IMR-90 (cell line): ENCODE data around the gene GRID1. TPM values are rescaled to one million over a fixed set of nuclear protein-coding genes. Genes with fewer than 3 reads are reported as not detected.

Experiments used
- ATAC-seq: fragments of 200-7000 bp; cut with Tn5 transposase; 2 replicates; pipeline ENCODE4 v1.9.1; 2020; ENCODE audit warnings: low read depth, mild to moderate bottlenecking, moderate library complexity
- BruUV-seq: library from RNA; stranded (reverse); fragments of 400-500 nt; replicated peaks from 2 replicates; lab custom pipeline; 2021; lab: Mats Ljungman, UMichigan
- CTCF ChIA-PET: fragments of 300-600 bp; formaldehyde crosslinking; extraction: SDS; loops from one replicate; lab custom pipeline; 2021; ENCODE audit warnings: antibody characterized with exemption; lab: Yijun Ruan, JAX
- POLR2A ChIA-PET: fragments of 300-600 bp; sonication (Branson Sonifier 250); formaldehyde crosslinking; loops from one replicate; lab custom pipeline; 2022; ENCODE audit warnings: antibody characterized with exemption; ENCODE audit not compliant: unreplicated experiment; lab: Charles Lee
- DNase-seq: peaks from one replicate; pipeline ENCODE4 v3.0.0; 2013
- H2AFZ ChIP-seq: replicated peaks from 2 replicates; pipeline ENCODE3; 2013; ENCODE audit warnings: low read length, mild to moderate bottlenecking; ENCODE audit not compliant: poor library complexity
- H2AK5ac ChIP-seq: 2 replicates; pipeline ENCODE4 v1.6.1; 2013; ENCODE audit warnings: low read depth, low read length, inconsistent platforms
- H2AK9ac ChIP-seq: replicated peaks from 2 replicates; pipeline ENCODE3; 2013; ENCODE audit warnings: mild to moderate bottlenecking, low read depth, low read length, moderate library complexity; ENCODE audit not compliant: poor library complexity
- H2BK120ac ChIP-seq: 2 replicates; pipeline ENCODE4 v1.6.1; 2013; ENCODE audit warnings: low read depth, low read length, inconsistent platforms
- H2BK15ac ChIP-seq: 3 replicates; pipeline ENCODE4 v1.6.1; 2013; ENCODE audit warnings: low read depth, low read length, inconsistent platforms
- H2BK20ac ChIP-seq: 2 replicates; pipeline ENCODE4 v1.6.1; 2013; ENCODE audit warnings: low read depth, mild to moderate bottlenecking, inconsistent platforms, low read length, moderate library complexity
- H2BK5ac ChIP-seq: 2 replicates; pipeline ENCODE4 v1.6.1; 2013; ENCODE audit warnings: mild to moderate bottlenecking, low read depth, low read length, inconsistent platforms; ENCODE audit not compliant: poor library complexity, severe bottlenecking
- H3K14ac ChIP-seq: replicated peaks from 2 replicates; pipeline ENCODE4 v1.6.1; 2013; ENCODE audit warnings: low read depth, low read length, inconsistent platforms
- H3K18ac ChIP-seq: 2 replicates; pipeline ENCODE4 v1.6.1; 2013; ENCODE audit warnings: low read depth, low read length, control low read depth
- H3K23ac ChIP-seq: 2 replicates; pipeline ENCODE4 v1.6.1; 2013; ENCODE audit warnings: low read depth, low read length, inconsistent platforms
- H3K27ac ChIP-seq: 2 replicates; pipeline ENCODE4 v1.5.1; 2013; ENCODE audit warnings: mild to moderate bottlenecking, control low read depth, low read length; ENCODE audit not compliant: insufficient read depth
- H3K27me3 ChIP-seq: 2 replicates; pipeline ENCODE4 v1.6.1; 2013; ENCODE audit warnings: low read length; ENCODE audit not compliant: control insufficient read depth, insufficient read depth
- H3K36me3 ChIP-seq: 2 replicates; pipeline ENCODE4 v1.6.1; 2013; ENCODE audit warnings: low read length, mixed read lengths; ENCODE audit not compliant: control insufficient read depth, insufficient read depth
- H3K4ac ChIP-seq: 2 replicates; pipeline ENCODE4 v1.6.1; 2013; ENCODE audit warnings: low read depth, low read length, inconsistent platforms
- H3K4me1 ChIP-seq: 2 replicates; pipeline ENCODE4 v1.6.1; 2013; ENCODE audit warnings: low read length, mixed read lengths; ENCODE audit not compliant: control insufficient read depth, insufficient read depth
- H3K4me2 ChIP-seq: 2 replicates; pipeline ENCODE4 v1.6.1; 2013; ENCODE audit warnings: low read depth, mild to moderate bottlenecking, control low read depth, low read length, moderate library complexity
- H3K4me3 ChIP-seq: 2 replicates; pipeline ENCODE4 v1.5.1; 2013; ENCODE audit warnings: low read depth, mild to moderate bottlenecking, control low read depth, low read length, moderate library complexity; ENCODE audit not compliant: insufficient read depth
- H3K56ac ChIP-seq: 2 replicates; pipeline ENCODE4 v1.6.1; 2013; ENCODE audit warnings: low read length, inconsistent platforms; ENCODE audit not compliant: insufficient read depth; ENCODE audit errors: extremely low read depth
- H3K79me1 ChIP-seq, 2 experiments: 2 replicates each; pipeline ENCODE4 v1.6.1; 2013; ENCODE audit warnings: low read length in 2 of 2, inconsistent platforms in 1 of 2, low read depth in 1 of 2
- H3K9ac ChIP-seq: 2 replicates; pipeline ENCODE4 v1.6.1; 2013; ENCODE audit warnings: low read depth, low read length, control low read depth
- H3K9me1 ChIP-seq: 2 replicates; pipeline ENCODE4 v1.6.1; 2013; ENCODE audit warnings: low read length, inconsistent platforms; ENCODE audit not compliant: insufficient read depth
- H3K9me3 ChIP-seq: 2 replicates; pipeline ENCODE4 v1.6.1; 2013; ENCODE audit warnings: low read length; ENCODE audit not compliant: control insufficient read depth, insufficient read depth
- H4K20me1 ChIP-seq: 2 replicates; pipeline ENCODE4 v1.6.1; 2013; ENCODE audit warnings: low read length, inconsistent platforms; ENCODE audit not compliant: insufficient read depth
- H4K5ac ChIP-seq: 2 replicates; pipeline ENCODE4 v1.6.1; 2013; ENCODE audit warnings: mild to moderate bottlenecking, low read depth, low read length, control low read depth
- H4K8ac ChIP-seq, 2 experiments: 2 replicates each; pipeline ENCODE4 v1.6.1; 2013; ENCODE audit warnings: low read depth in 2 of 2, low read length in 2 of 2, control low read depth in 1 of 2, inconsistent platforms in 1 of 2
- H4K91ac ChIP-seq: 2 replicates; pipeline ENCODE4 v1.6.1; 2013; ENCODE audit warnings: low read depth, low read length, inconsistent platforms; ENCODE audit not compliant: insufficient read depth
- BHLHE40 ChIP-seq: fragments of 150-350 bp; IDR thresholded peaks from 2 replicates; pipeline ENCODE4 v1.6.1; 2016; ENCODE audit warnings: mild to moderate bottlenecking, low read depth, low read length
- CEBPB ChIP-seq: IDR thresholded peaks from 2 replicates; pipeline ENCODE4 v1.6.1; 2012; ENCODE audit warnings: low read depth, low read length, improper control_type of control experiment
- CHD1 ChIP-seq: IDR thresholded peaks from 2 replicates; pipeline ENCODE4 v1.6.1; 2012; ENCODE audit warnings: low read depth, low read length, improper control_type of control experiment
- CTCF ChIP-seq: conservative IDR thresholded peaks from 2 replicates; pipeline ENCODE4 v1.5.1; 2012; ENCODE audit warnings: mild to moderate bottlenecking, low read depth, low read length, improper control_type of control experiment
- ELK1 ChIP-seq: fragments of 150-350 bp; IDR thresholded peaks from 2 replicates; pipeline ENCODE4 v1.6.1; 2016; ENCODE audit warnings: low read depth, mild to moderate bottlenecking, low read length, moderate library complexity, borderline replicate concordance
- FOS ChIP-seq: fragments of 150-350 bp; IDR thresholded peaks from 2 replicates; pipeline ENCODE4 v1.6.1; 2016; ENCODE audit warnings: low read depth, low read length
- MAFK ChIP-seq: IDR thresholded peaks from 2 replicates; pipeline ENCODE4 v1.6.1; 2012; ENCODE audit warnings: low read depth, low read length, improper control_type of control experiment
- MAZ ChIP-seq: IDR thresholded peaks from 2 replicates; pipeline ENCODE4 v1.6.1; 2012; ENCODE audit warnings: low read depth, mild to moderate bottlenecking, low read length, improper control_type of control experiment, moderate library complexity, borderline replicate concordance
- MXI1 ChIP-seq: IDR thresholded peaks from 2 replicates; pipeline ENCODE4 v1.6.1; 2012; ENCODE audit warnings: low read depth, mild to moderate bottlenecking, low read length, moderate library complexity, borderline replicate concordance
- NFE2L2 ChIP-seq: fragments of 150-350 bp; IDR thresholded peaks from 2 replicates; pipeline ENCODE4 v1.6.1; 2016; ENCODE audit warnings: low read depth, mild to moderate bottlenecking, low read length
- POLR2A ChIP-seq: IDR thresholded peaks from 2 replicates; pipeline ENCODE4 v1.6.1; 2012; ENCODE audit warnings: mild to moderate bottlenecking, low read depth, low read length
- RAD21 ChIP-seq: IDR thresholded peaks from 2 replicates; pipeline ENCODE4 v1.6.1; 2012; ENCODE audit warnings: low read length, improper control_type of control experiment
- RCOR1 ChIP-seq: IDR thresholded peaks from 2 replicates; pipeline ENCODE4 v1.6.1; 2012; ENCODE audit warnings: mild to moderate bottlenecking, low read length, improper control_type of control experiment; ENCODE audit not compliant: insufficient replicate concordance
- RFX5 ChIP-seq: IDR thresholded peaks from 2 replicates; pipeline ENCODE4 v1.8.0; 2012; ENCODE audit warnings: low read depth, mild to moderate bottlenecking, low read length, moderate library complexity
- SMC3 ChIP-seq: fragments of 150-350 bp; IDR thresholded peaks from 2 replicates; pipeline ENCODE4 v1.6.1; 2016; ENCODE audit warnings: low read depth, mild to moderate bottlenecking, antibody characterized with exemption, low read length, moderate library complexity
- USF2 ChIP-seq: fragments of 150-350 bp; IDR thresholded peaks from 2 replicates; pipeline ENCODE4 v1.6.1; 2017; ENCODE audit warnings: mild to moderate bottlenecking, antibody characterized with exemption, low read length, low read depth
- WGBS, 2 experiments: methylation state at CpG; one replicate each; pipeline versions ENCODE4 v1.1.5 to v1.1.7; 2013; ENCODE audit warnings: missing lambda C conversion rate in 2 of 2; ENCODE audit not compliant: insufficient read length in 1 of 2; ENCODE audit errors: extremely low coverage in 2 of 2; 5-methylcytosine and 5-hydroxymethylcytosine counted together
- dilution Hi-C: fragments of 300-500 bp; cut with HindIII; formaldehyde crosslinking; loops from one replicate; pipeline ENCODE4 v1.14.3; 2018; ENCODE audit warnings: low sequenced_read_pairs; ENCODE audit not compliant: unreplicated experiment
- in situ Hi-C: fragments of 300-500 bp; cut with MboI; formaldehyde crosslinking; loops from 3 replicates; pipeline ENCODE4 v1.14.3; 2019; ENCODE audit warnings: low sequenced_read_pairs, inconsistent platforms, mixed read lengths
- intact Hi-C: fragments of 100-400 bp; cut with micrococcal nuclease; formaldehyde crosslinking; loops from 2 replicates; pipeline ENCODE4 v1.10.0; 2022
- polyA plus RNA-seq, 3 experiments: library from polyadenylated mRNA; depleted of rRNA; stranded (reverse); fragments of >200 nt; gene quantifications; 2 replicates each; pipeline ENCODE4 v1.2.3, GENCODE V29; 2012; ENCODE audit warnings: low replicate concordance in 1 of 3
- total RNA-seq: library from RNA; depleted of rRNA; stranded (reverse); fragments of >200 nt; gene quantifications from 2 replicates; pipeline ENCODE4 v1.2.3, GENCODE V29; 2012

GRID1 gene
- total and polyA plus RNA-seq, 2 of the 4 experiments (the other 2 are of a cell fraction) = not detected

- ATAC-seq (no peak), DNase-seq (no peak)
- Histone ChIP-seq H3K14ac (no peak overlapping the region), H4K20me1 (no peaks in the 10 kb centered on the region), H3K4ac (no peak overlapping the region), H3K27ac (no peak overlapping the region), H2BK15ac (no peak overlapping the region), H2AK9ac (no peak overlapping the region), H4K8ac (no peak overlapping the region), H3K23ac (no peak overlapping the region), H3K27me3 (no peaks in the 10 kb centered on the region), H4K91ac (no peak overlapping the region), H3K56ac (no peak overlapping the region), H3K9ac (no peak overlapping the region), H3K36me3 (no peaks in the 10 kb centered on the region), H3K9me3 (peaks cover 25% of the 10 kb centered on the region), H3K4me3 (no peak overlapping the region), H4K5ac (no peak overlapping the region), H3K9me1 (no peaks in the 10 kb centered on the region), H3K4me2 (no peak overlapping the region), H2AK5ac (no peak overlapping the region), H3K18ac (no peak overlapping the region), H3K79me1 (no peaks in the 10 kb centered on the region), H2BK20ac (no peak overlapping the region), H3K4me1 (no peaks in the 10 kb centered on the region), H2BK5ac (no peak overlapping the region), H2AFZ (no peak overlapping the region), H2BK120ac (no peak overlapping the region)
- intact Hi-C loops (no loop called here), in situ Hi-C loops (no loop called here), dilution Hi-C loops (no loop called here)
- ChIA-PET POLR2A (no interaction called here), CTCF (no interaction called here)
- TF ChIP-seq RCOR1 (no peak), SMC3 (no peak), CEBPB (no peak), USF2 (no peak), POLR2A (no peak), RFX5 (no peak), RAD21 (no peak), CHD1 (no peak), FOS (no peak), MAFK (no peak), CTCF (no peak), MXI1 (no peak), MAZ (no peak), NFE2L2 (no peak), ELK1 (no peak), BHLHE40 (no peak)
- no TSS peak for BruUV-seq
- no CpG with 5 or more reads among the region's 3 CpGs for WGBS, 2 experiments
These were observed 721.5 kb downstream of the GRID1 start for GRCh38 chr10:85645053-85645452.
